WTC11 (cell line): ENCODE results near the gene MTA2. TPM values are rescaled to one million over a fixed set of nuclear protein-coding genes. Genes with fewer than 3 reads are reported as not detected.

Experiments used
- ATAC-seq: fragments of 200-7000 bp; cut with Tn5 transposase; 2 replicates; pipeline ENCODE4 v1.10.0; 2021; ENCODE audit warnings: mild to moderate bottlenecking, moderate library complexity
- CTCF ChIA-PET: fragments of 300-600 bp; sonication (Branson Sonifier 250); formaldehyde crosslinking; loops from one replicate; lab custom pipeline; 2021; ENCODE audit warnings: antibody characterized with exemption; lab: Charles Lee
- POLR2A ChIA-PET: fragments of 350-600 bp; sonication (Branson Sonifier 250); formaldehyde crosslinking; loops from one replicate; lab custom pipeline; 2021; ENCODE audit warnings: antibody characterized with exemption; lab: Charles Lee
- DNase-seq: peaks from one replicate; pipeline ENCODE4 v3.0.0; 2021; ENCODE audit warnings: low spot score
- H3K27ac Mint-ChIP-seq: 2 replicates; pipeline ENCODE4 v1.8.0; 2021; ENCODE audit warnings: mixed read lengths
- H3K27me3 Mint-ChIP-seq: 2 replicates; pipeline ENCODE4 v1.8.0; 2021; ENCODE audit warnings: low read depth, mild to moderate bottlenecking, moderate library complexity, mixed read lengths
- H3K36me3 Mint-ChIP-seq: 2 replicates; pipeline ENCODE4 v1.8.0; 2021; ENCODE audit warnings: mixed read lengths
- H3K4me1 Mint-ChIP-seq: 2 replicates; pipeline ENCODE4 v1.8.0; 2022; ENCODE audit warnings: mixed read lengths
- H3K4me3 Mint-ChIP-seq: 2 replicates; pipeline ENCODE4 v1.8.0; 2021; ENCODE audit warnings: mild to moderate bottlenecking, moderate library complexity, mixed read lengths
- H3K9me3 Mint-ChIP-seq: 2 replicates; pipeline ENCODE4 v1.8.0; 2021; ENCODE audit warnings: mixed read lengths
- CREB1 ChIP-seq: sonication (generic); formaldehyde crosslinking; IDR thresholded peaks from 2 replicates; pipeline ENCODE4 v1.8.0; 2023; ENCODE audit warnings: mild to moderate bottlenecking, missing genetic modification reagents
- ESRRA ChIP-seq: sonication (generic); formaldehyde crosslinking; IDR thresholded peaks from 2 replicates; pipeline ENCODE4 v1.8.1; 2022; ENCODE audit warnings: mild to moderate bottlenecking, missing genetic modification reagents, borderline replicate concordance
- JAZF1 ChIP-seq: fragments of 250-450 bp; sonication (Bioruptor Pico); IDR thresholded peaks from 2 replicates; pipeline ENCODE4 v1.9.0; 2021; ENCODE audit warnings: moderate library complexity, mild to moderate bottlenecking, inconsistent platforms
- JUN ChIP-seq: sonication (generic); formaldehyde crosslinking; IDR thresholded peaks from 2 replicates; pipeline ENCODE4 v1.8.0; 2023; ENCODE audit warnings: mild to moderate bottlenecking, missing genetic modification reagents
- KAT7 ChIP-seq: sonication (generic); formaldehyde crosslinking; IDR thresholded peaks from 2 replicates; pipeline ENCODE4 v1.8.1; 2023; ENCODE audit warnings: missing genetic modification reagents, mild to moderate bottlenecking, borderline replicate concordance
- NFATC4 ChIP-seq: fragments of 250-450 bp; sonication (Bioruptor Pico); IDR thresholded peaks from 2 replicates; pipeline ENCODE4 v1.9.0; 2021; ENCODE audit warnings: mild to moderate bottlenecking
- NFE2L1 ChIP-seq: sonication (generic); formaldehyde crosslinking; IDR thresholded peaks from 2 replicates; pipeline ENCODE4 v1.8.1; 2023; ENCODE audit warnings: missing genetic modification reagents
- NR2C2 ChIP-seq: sonication (generic); formaldehyde crosslinking; IDR thresholded peaks from 2 replicates; pipeline ENCODE4 v1.8.0; 2022; ENCODE audit warnings: mild to moderate bottlenecking, missing genetic modification reagents
- RELA ChIP-seq: sonication (generic); formaldehyde crosslinking; IDR thresholded peaks from 2 replicates; pipeline ENCODE4 v1.8.1; 2022; ENCODE audit warnings: missing genetic modification reagents, mild to moderate bottlenecking, borderline replicate concordance
- RORB ChIP-seq: fragments of 250-450 bp; sonication (Bioruptor Pico); IDR thresholded peaks from 2 replicates; pipeline ENCODE4 v1.9.0; 2021; ENCODE audit warnings: mild to moderate bottlenecking
- SP1 ChIP-seq: sonication (generic); formaldehyde crosslinking; conservative IDR thresholded peaks from 2 replicates; pipeline ENCODE4 v1.8.1; 2022; ENCODE audit warnings: missing genetic modification reagents
- TEAD1 ChIP-seq: sonication (generic); formaldehyde crosslinking; IDR thresholded peaks from 2 replicates; pipeline ENCODE4 v1.8.0; 2022; ENCODE audit warnings: mild to moderate bottlenecking, missing genetic modification reagents
- TP53 ChIP-seq: sonication (generic); formaldehyde crosslinking; IDR thresholded peaks from 2 replicates; pipeline ENCODE4 v1.8.1; 2023; ENCODE audit warnings: mild to moderate bottlenecking, missing genetic modification reagents
- ZBTB21 ChIP-seq: sonication (generic); formaldehyde crosslinking; IDR thresholded peaks from 2 replicates; pipeline ENCODE4 v1.8.1; 2023; ENCODE audit warnings: mild to moderate bottlenecking, missing genetic modification reagents, borderline replicate concordance
- ZNF317 ChIP-seq: sonication (generic); formaldehyde crosslinking; IDR thresholded peaks from 2 replicates; pipeline ENCODE4 v1.8.1; 2023; ENCODE audit warnings: low read depth, mild to moderate bottlenecking, moderate library complexity, missing genetic modification reagents, borderline replicate concordance
- ZNF423 ChIP-seq: fragments of 250-450 bp; sonication (Bioruptor Pico); IDR thresholded peaks from 2 replicates; pipeline ENCODE4 v2.1.2; 2022; ENCODE audit warnings: mild to moderate bottlenecking, moderate library complexity
- ZNF671 ChIP-seq: fragments of 250-450 bp; sonication (Bioruptor Pico); IDR thresholded peaks from 2 replicates; pipeline ENCODE4 v1.8.0; 2021; ENCODE audit warnings: mild to moderate bottlenecking
- total RNA-seq: library from RNA; stranded (reverse); gene quantifications from 3 replicates; pipeline ENCODE4 v1.2.3, GENCODE V29; 2021
- TF ChIP-seq, protein P1 (sequence below): fragments of 250-450 bp; sonication (Bioruptor Pico); conservative IDR thresholded peaks from 2 replicates; pipeline ENCODE4 v1.9.0; 2021; ENCODE audit warnings: mild to moderate bottlenecking
- TF ChIP-seq, protein P2 (sequence below): sonication (generic); formaldehyde crosslinking; IDR thresholded peaks from 2 replicates; pipeline ENCODE4 v1.8.1; 2023; ENCODE audit warnings: mild to moderate bottlenecking, missing genetic modification reagents, moderate library complexity
- TF ChIP-seq, protein P3 (sequence below): fragments of 250-450 bp; sonication (Bioruptor Pico); IDR thresholded peaks from 2 replicates; pipeline ENCODE4 v1.9.0; 2021; ENCODE audit warnings: moderate library complexity, mild to moderate bottlenecking, inconsistent platforms, borderline replicate concordance
- TF ChIP-seq, protein P4 (sequence below): sonication (generic); formaldehyde crosslinking; IDR thresholded peaks from 2 replicates; pipeline ENCODE4 v1.8.1; 2022; ENCODE audit warnings: mild to moderate bottlenecking, moderate library complexity, missing genetic modification reagents
- TF ChIP-seq, protein P5 (sequence below): sonication (generic); formaldehyde crosslinking; IDR thresholded peaks from 2 replicates; pipeline ENCODE4 v1.8.1; 2022; ENCODE audit warnings: missing genetic modification reagents, borderline replicate concordance
- TF ChIP-seq, protein P6 (sequence below): sonication (generic); formaldehyde crosslinking; IDR thresholded peaks from 2 replicates; pipeline ENCODE4 v1.8.0; 2022; ENCODE audit warnings: mild to moderate bottlenecking, missing genetic modification reagents
- TF ChIP-seq, protein P7 (sequence below): sonication (generic); formaldehyde crosslinking; IDR thresholded peaks from 2 replicates; pipeline ENCODE4 v1.8.1; 2023; ENCODE audit warnings: mild to moderate bottlenecking, moderate library complexity, missing genetic modification reagents

Gene MTA2
- total RNA-seq, 1 experiment from 2014 or later, result 115 TPM

DNA sequence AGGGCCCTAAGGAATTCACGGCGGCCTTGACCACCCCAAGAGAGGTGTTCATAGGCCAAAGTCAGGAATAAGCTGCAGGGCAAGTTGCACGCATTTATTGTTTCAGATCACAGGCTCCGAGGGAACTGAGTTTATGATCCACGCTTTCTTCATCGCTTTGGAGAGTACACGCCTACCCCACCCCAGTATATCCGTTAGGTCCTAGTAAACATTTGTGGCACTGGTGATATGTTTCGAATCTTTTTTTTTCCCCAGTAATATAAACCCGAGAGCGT, 43.9 kb upstream of the MTA2 start:
- Mint-ChIP-seq H3K4me3 (peak overlapping the region; percentile 99), H3K36me3 (peaks cover 34% of the 10 kb centered on the region), H3K4me1 (peaks cover 10% of the 10 kb centered on the region), H3K27ac (peak overlapping the region; percentile 96), H3K9me3 (no peaks in the 10 kb centered on the region), H3K27me3 (no peaks in the 10 kb centered on the region)
- TF ChIP-seq TEAD1 (CRISPR knock-in tag), result no peak
- TF ChIP-seq, protein P1, sequence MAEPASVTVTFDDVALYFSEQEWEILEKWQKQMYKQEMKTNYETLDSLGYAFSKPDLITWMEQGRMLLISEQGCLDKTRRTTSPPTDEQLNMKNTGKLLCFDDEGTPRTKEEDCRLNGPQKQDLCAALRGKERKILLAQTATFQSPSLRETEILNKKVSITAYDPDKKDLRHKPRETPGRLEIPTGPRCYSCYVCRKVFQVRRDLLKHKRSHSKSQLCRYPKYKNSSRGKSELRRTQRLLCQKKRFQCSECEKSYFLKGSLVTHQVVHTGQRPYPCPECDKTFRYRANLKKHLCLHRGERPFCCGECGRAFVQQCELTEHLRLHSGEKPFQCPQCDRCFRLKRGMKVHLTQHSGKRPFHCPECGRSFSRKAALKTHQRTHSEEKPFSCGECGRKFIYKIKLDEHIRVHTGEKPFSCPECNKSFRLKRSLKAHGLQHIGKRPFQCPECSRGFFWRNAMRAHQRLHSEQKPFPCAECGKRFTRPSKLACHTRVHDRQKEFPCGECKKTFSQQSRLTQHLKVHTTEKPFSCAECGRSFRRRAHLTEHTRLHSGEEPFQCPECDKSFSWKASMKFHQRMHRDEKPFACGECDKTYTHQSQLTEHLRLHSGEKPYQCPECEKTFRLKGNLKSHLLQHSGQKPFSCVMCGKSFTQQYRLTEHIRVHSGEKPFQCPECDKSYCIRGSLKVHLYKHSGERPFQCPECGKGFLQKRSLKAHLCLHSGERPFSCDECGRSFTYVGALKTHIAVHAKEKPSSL (CRISPR knock-in tag), result no peak
- TF ChIP-seq, protein P2, sequence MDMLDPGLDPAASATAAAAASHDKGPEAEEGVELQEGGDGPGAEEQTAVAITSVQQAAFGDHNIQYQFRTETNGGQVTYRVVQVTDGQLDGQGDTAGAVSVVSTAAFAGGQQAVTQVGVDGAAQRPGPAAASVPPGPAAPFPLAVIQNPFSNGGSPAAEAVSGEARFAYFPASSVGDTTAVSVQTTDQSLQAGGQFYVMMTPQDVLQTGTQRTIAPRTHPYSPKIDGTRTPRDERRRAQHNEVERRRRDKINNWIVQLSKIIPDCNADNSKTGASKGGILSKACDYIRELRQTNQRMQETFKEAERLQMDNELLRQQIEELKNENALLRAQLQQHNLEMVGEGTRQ (CRISPR knock-in tag), result no peak
- TF ChIP-seq, protein P3, sequence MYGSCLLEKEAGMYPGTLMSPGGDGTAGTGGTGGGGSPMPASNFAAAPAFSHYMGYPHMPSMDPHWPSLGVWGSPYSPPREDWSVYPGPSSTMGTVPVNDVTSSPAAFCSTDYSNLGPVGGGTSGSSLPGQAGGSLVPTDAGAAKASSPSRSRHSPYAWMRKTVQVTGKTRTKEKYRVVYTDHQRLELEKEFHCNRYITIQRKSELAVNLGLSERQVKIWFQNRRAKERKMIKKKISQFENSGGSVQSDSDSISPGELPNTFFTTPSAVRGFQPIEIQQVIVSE, result no peak
- TF ChIP-seq ZNF671, result no peak
- ChIA-PET POLR2A (interaction anchor here (1.0 to 6.3 kb wide), 6 partner anchors 20 to 242 kb away, joined by 4 to 42 read pairs (median 9); partner anchors contain the start of genes B3GAT3, C11orf98, CSKMT and HNRNPUL2), CTCF (interaction anchor here (2.2 kb wide), 1 partner anchor 53 kb away, joined by 7 read pairs; the partner anchor contains the start of gene TUT1)
- DNase-seq (no peak), ATAC-seq (no peak)

DNA sequence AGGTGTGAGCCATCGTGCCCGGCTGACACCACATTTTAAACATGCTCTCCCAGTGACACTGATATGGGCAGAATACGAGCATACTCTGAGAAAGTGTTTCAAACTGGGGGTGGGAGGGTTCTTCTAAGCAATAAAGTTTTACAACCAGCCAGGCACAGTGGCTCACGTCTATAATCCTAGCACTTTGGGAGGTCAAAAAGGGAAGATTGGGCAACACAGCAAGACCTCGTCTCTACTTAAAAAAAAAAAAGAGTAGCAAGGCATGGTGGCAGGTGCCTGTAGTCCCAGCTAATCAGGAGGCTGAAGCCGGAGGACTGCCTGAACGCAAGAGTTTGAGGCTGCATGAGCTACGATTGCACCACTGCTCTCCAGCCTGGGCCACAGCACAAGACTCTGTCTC, 42.6 kb upstream of the MTA2 start:
- TF ChIP-seq SP1 (CRISPR knock-in tag) (no peak), NFE2L1 (no peak), NR2C2 (CRISPR knock-in tag) (no peak), TP53 (CRISPR knock-in tag) (no peak)
- TF ChIP-seq, protein P4, sequence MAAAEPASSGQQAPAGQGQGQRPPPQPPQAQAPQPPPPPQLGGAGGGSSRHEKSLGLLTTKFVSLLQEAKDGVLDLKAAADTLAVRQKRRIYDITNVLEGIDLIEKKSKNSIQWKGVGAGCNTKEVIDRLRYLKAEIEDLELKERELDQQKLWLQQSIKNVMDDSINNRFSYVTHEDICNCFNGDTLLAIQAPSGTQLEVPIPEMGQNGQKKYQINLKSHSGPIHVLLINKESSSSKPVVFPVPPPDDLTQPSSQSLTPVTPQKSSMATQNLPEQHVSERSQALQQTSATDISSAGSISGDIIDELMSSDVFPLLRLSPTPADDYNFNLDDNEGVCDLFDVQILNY (CRISPR knock-in tag), result no peak
- POLR2A ChIA-PET, result interaction anchor here (2.7 to 6.3 kb wide), 2 partner anchors 21 to 52 kb away, joined by 14 to 42 read pairs; partner anchors contain the start of genes C11orf98, CSKMT and TUT1

DNA sequence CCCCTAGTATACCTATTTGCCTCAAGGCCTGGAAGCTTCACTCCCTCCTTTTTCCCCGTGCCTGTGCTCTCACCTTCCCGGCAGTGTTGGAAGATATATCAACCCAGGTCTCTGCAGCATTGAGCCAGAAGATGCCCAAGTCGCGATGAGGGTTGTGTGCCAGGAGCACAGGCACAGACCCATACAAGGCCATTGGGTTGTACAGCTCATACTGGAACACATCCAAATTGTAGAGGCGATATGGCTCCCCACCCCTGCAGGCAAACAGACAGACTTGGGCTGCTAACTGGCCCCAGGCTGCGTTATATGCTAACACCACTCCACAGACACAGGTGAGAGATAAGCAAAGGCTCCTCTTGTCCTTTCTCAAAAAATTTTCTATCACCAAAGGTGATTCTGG, 30.8 kb upstream of the MTA2 start:
- ATAC-seq (no peak), DNase-seq (no peak)
- Mint-ChIP-seq H3K4me1 (no peaks in the 10 kb centered on the region), H3K27ac (no peak overlapping the region), H3K4me3 (no peak overlapping the region), H3K9me3 (no peaks in the 10 kb centered on the region), H3K27me3 (no peaks in the 10 kb centered on the region), H3K36me3 (peaks cover 80% of the 10 kb centered on the region)
- POLR2A ChIA-PET, result no interaction called here
- CTCF ChIA-PET, result no interaction called here
- TF ChIP-seq RELA (CRISPR knock-in tag) (no peak), NFE2L1 (no peak), JAZF1 (CRISPR knock-in tag) (no peak), KAT7 (CRISPR knock-in tag) (no peak), ZNF423 (CRISPR knock-in tag) (no peak), CREB1 (no peak), RORB (CRISPR knock-in tag) (no peak), ZNF317 (CRISPR knock-in tag) (no peak), NFATC4 (CRISPR knock-in tag) (no peak), JUN (CRISPR knock-in tag) (no peak), ESRRA (CRISPR knock-in tag) (no peak), ZBTB21 (CRISPR knock-in tag) (no peak)
- TF ChIP-seq, protein P5, sequence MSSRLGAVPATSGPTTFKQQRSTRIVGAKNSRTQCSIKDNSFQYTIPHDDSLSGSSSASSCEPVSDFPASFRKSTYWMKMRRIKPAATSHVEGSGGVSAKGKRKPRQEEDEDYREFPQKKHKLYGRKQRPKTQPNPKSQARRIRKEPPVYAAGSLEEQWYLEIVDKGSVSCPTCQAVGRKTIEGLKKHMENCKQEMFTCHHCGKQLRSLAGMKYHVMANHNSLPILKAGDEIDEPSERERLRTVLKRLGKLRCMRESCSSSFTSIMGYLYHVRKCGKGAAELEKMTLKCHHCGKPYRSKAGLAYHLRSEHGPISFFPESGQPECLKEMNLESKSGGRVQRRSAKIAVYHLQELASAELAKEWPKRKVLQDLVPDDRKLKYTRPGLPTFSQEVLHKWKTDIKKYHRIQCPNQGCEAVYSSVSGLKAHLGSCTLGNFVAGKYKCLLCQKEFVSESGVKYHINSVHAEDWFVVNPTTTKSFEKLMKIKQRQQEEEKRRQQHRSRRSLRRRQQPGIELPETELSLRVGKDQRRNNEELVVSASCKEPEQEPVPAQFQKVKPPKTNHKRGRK (CRISPR knock-in tag), result no peak
- TF ChIP-seq, protein P6, sequence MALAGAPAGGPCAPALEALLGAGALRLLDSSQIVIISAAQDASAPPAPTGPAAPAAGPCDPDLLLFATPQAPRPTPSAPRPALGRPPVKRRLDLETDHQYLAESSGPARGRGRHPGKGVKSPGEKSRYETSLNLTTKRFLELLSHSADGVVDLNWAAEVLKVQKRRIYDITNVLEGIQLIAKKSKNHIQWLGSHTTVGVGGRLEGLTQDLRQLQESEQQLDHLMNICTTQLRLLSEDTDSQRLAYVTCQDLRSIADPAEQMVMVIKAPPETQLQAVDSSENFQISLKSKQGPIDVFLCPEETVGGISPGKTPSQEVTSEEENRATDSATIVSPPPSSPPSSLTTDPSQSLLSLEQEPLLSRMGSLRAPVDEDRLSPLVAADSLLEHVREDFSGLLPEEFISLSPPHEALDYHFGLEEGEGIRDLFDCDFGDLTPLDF, result no peak
- TF ChIP-seq, protein P7, sequence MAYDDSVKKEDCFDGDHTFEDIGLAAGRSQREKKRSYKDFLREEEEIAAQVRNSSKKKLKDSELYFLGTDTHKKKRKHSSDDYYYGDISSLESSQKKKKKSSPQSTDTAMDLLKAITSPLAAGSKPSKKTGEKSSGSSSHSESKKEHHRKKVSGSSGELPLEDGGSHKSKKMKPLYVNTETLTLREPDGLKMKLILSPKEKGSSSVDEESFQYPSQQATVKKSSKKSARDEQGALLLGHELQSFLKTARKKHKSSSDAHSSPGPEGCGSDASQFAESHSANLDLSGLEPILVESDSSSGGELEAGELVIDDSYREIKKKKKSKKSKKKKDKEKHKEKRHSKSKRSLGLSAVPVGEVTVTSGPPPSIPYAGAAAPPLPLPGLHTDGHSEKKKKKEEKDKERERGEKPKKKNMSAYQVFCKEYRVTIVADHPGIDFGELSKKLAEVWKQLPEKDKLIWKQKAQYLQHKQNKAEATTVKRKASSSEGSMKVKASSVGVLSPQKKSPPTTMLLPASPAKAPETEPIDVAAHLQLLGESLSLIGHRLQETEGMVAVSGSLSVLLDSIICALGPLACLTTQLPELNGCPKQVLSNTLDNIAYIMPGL (CRISPR knock-in tag), result no peak

More for the DNA sequence above, 42.6 kb upstream of the MTA2 start:
- H3K4me1 Mint-ChIP-seq, result peaks cover 10% of the 10 kb centered on the region
- ATAC-seq (no peak), DNase-seq (no peak)
- H3K4me3 Mint-ChIP-seq, result peak overlapping the region; percentile 29; the same call in 1 of the 2 replicates
- no peaks in the 10 kb centered on the region for H3K27me3 Mint-ChIP-seq
- H3K36me3 Mint-ChIP-seq, result peaks cover 30% of the 10 kb centered on the region
- no peaks in the 10 kb centered on the region for H3K9me3 Mint-ChIP-seq
- H3K27ac Mint-ChIP-seq, result no peak overlapping the region
- CTCF ChIA-PET, result no interaction called here
